ENCODE results near the gene RNF19B.

Gene RNF19B

DNA sequence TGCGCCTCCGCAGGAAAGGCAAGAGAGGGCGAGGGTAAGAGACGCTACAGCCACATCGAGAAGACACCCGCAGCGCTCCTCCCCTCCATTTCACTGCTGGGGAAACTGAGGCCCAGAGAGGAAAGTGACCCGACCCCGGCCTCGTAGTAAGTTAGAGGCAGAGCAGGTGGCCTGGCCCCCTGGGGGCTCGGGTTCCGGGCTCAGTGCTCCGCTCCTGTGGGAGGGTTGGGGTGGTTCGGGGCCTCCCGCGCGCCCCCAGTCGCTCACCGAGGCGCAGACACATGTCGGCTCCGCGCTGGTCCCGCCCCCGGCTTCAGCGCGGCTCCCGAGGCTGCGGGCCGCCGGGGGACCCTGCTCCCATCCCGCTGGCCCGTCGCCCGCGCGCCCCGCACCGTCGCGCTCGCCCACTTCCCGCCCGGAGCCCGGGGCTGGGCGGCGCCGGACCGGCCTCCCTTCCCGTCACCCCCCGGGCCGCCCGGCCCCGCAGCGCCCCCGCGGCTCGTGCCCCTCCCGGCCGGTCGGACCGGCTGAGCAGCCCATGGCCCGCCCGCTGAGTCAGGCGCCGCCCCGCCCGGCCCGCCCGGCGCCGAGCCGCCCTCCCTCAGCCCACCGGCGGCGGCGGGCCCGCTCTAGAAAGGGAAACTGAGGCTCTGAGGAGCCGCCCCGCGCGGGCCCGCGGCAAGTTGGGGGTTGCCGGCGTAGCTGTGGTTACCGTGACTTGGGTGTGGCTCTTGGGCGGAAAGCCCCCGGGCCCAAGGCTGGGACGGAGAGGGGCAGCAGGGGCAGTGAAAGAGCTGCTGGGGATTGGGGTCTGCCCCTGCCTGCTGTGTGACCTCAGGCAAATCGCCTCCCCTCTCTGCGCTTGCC lies 63.4 kb downstream of the RNF19B start, which contains the start of gene TMEM54:
Gene TMEM54, minus strand, starts transcription at position 434 of the 867 bp plus-strand sequence. Its CDS starts 151 bp downstream, at position 283.
- DNase-seq (ENCODE audit: low spot score) = no peak

DNA sequence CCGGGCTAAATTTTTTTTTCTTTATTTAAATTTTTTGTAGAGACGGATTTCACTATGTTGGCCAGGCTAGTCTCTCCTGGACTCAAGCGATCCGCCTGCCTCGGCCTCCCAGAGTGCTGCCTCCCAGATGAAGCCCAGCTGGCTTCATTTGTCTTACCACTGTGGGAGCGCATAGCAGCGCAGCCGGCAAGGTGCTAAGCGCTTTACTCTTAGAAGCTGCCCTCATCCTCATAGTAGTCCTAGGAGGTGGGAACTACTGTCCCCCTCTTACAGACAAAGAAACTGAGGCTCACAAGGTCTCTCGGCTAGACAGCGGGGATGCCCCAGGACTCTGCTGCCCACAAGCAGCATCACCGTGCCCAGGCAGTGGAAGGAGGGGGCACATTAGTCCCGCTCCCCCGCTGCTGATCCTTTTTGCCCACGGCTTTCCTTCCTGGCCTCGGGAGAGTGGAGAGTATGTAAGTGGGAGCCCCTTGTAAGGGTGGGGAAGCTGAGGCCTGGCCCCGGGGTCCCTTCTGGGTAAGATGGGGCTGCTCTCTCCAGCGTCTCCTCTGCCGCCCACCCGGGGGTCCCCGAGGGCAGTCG lies 64.1 kb downstream of the RNF19B start:
- no peak for DNase-seq (ENCODE audit: low spot score)

DNA sequence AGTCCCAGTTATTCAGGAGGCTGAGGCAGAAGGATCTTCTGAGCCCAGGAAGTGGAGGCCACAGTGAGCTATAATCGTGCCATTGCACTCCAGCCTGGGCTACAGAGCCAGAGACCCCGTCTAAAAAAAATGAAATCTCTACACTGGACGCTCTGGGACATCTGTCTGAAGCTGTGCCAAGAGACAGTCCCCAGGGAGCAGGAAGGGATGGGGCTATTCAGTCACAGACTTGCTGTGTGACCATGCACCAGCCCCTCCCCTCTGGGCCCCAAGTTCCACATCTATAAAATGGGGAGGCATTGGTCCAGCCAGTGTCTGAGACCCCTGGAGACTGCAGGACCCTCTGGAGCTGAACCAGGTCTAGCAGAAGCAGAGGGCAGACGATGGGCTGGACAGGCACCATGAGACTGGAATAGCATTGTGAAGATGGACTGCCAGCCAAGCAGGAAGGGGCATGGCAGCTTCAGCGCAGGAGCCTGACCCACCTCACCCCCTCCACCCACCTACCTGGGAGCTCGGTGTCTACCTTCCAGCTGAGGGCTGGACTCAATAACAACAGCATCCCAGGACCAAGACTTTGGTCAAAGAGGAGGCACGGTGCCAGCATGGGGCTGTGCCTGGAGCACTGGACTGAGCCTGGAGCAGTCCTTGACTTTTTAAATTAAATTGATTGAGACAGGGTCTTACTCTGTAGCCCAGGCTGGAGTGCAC lies 64.9 kb downstream of the RNF19B start:
- no peak for DNase-seq (ENCODE audit: low spot score)

DNA sequence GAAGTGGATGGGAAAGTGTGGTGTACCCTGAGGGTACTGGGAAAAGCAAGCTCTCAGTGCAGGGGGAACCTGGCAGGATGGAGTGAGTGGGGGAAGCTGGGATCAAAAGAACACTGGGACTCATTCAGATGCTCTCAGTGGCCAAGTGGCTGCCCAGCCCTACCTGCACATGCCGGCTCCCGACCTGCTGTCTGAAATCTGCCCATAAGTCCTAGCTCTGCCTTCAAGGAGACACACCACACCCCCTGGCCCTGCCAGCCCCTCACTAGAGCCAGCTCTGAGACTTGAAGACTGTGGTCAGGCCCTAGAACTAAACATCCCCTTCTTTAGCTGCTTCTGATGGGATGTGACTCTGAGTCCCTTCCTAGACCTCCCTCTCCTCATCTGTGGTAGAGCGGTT lies 65.7 kb downstream of the RNF19B start:
- no peak for DNase-seq (ENCODE audit: low spot score)

DNA sequence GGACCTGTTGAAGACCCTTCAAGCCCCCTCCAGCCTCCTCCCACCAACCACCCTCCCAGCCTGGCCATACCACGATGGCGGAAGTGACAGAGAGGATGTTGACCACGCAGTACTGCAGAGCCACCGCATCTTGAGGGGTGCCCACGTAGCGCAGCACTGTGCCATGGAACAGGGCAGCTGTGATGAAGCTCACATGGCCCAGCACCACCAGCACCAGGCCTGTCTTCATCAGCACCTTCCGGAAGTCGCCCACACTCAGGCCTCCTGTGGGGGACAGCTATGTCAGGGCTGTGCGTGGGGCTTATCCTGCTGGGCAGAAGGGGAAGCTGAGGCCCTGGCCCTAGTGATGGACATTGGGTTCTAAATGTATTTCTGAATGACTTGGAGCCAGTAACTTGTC lies 66.6 kb downstream of the RNF19B start:
- DNase-seq (ENCODE audit: low spot score) = no peak

DNA sequence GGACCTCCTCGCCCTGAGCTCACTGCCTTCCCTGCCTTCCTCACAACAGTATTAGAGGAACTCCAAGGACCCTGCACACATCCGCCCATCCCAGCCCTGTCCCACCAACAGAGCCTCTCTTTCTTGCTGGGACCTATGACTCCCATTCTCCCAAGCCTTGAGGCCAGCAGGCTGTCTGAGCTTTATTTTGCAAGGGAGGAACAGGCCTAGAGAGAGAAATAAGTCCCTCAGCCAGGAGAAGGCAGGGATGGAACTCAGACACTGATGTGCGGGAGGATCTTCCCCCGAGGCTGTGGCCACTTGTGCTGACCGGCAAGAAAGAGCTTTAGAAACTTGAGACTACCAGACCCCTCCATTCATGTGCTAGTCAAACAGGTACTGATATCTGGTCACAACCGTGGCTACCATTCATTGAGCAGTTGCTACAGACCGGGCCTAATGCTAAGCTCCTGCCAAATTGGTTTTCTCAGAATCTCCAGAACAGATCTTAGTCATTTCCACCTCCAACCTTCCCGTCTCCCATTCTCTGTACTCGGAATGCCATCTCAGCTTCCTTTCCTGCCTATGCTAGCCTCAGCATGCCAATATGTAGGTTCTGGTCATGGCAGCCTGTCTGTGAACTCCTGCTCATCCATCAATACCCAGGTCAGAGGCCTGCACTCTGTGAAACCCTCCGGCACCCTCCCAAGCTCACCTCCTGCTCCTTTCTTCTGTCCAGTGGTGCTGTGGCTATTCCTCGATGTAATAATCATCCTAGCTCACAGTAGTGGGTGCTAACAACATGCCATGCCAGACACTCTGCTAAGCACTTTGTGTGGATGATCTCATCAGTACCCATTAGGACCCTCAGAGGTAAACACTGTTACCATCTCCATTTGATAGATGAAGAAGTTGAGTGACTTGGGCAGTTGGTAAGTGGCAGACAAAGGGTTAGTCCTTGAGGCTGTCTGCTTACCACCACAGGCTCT lies 67.2 kb downstream of the RNF19B start:
- DNase-seq (ENCODE audit: low spot score) = no peak

DNA sequence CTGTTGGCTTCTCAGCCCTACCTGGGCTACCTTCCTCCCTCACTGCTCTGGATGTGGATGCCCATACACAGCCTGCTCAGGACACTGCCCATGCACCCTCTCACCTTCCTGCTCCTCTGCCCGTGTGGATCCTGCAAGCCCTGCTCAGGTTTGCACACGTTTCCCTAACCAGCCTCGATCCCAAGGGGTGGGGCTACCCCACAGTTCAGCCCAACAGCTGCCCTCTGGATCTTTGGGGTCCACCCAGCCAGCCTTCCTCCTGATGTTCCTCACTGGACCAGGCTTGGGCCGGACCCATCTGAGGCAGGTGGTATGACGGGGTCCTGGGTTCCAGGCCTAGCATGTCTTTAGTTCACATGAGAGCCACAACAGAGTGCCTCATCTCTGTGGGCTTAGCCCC lies 68.2 kb downstream of the RNF19B start:
- no peak for DNase-seq (ENCODE audit: low spot score)

DNA sequence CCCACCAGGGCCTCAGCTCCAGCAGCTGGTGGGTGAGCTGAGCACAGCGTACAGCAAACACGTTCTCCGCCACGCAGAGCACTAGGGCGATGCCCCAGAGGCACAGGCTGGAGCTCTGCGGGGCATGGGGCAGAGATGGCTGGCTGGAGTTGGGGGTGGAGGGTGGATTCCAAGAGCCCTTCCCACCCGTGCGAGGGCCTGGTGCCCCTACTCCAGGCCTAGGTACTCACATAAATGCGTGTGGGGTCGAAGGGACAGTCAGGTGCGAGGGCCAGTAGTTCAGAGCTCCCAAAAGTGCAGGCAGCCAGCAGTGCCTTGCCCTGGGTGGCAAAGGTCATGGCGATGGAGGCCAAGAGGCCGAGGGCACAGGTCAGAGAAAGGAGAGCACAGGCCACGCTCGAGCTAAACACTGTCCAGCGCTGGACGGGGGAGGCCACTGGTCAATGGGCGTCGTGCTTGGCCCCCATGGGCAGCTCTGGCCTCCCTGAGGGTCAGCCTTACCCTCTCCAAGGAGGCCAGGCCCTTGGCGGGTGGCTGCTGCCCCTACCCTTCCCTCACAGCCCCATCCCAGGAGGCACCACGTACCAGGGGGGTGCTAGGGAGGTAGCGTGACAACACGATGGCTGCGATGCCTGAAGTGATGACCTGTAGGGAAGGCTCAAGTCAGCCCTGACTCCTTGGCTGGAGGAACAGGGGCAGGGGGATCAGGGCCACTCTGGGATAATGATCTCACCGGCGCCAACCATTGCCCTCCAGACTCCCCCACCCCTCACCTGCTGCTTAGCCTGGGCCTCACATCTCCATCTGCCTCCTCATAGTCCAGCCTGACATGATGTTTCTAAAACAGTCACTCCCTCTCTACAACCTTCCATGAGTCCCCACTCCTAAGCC lies 69.0 kb downstream of the RNF19B start:
- no peak for DNase-seq (ENCODE audit: low spot score)

DNA sequence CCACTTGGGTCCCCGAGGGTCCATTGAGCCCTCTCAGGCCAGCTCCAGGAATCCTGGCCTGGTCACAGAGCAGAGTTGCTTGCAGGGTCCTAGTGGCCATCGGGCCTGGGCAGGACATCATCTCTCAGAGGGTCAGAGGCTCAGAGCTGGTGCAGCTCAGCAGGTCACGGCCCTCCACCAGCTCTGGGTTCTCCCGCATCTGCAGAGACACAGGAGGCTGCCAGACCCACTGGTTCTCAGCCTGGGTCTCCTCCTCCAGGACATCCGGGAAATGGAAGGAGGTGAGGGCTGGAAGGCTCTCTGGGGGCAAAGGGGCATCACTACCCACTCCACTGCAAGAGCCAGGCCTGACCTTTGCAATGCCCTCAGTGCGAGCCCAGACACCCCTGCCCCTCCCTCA lies 69.9 kb downstream of the RNF19B start:
- DNase-seq (ENCODE audit: low spot score) = no peak

DNA sequence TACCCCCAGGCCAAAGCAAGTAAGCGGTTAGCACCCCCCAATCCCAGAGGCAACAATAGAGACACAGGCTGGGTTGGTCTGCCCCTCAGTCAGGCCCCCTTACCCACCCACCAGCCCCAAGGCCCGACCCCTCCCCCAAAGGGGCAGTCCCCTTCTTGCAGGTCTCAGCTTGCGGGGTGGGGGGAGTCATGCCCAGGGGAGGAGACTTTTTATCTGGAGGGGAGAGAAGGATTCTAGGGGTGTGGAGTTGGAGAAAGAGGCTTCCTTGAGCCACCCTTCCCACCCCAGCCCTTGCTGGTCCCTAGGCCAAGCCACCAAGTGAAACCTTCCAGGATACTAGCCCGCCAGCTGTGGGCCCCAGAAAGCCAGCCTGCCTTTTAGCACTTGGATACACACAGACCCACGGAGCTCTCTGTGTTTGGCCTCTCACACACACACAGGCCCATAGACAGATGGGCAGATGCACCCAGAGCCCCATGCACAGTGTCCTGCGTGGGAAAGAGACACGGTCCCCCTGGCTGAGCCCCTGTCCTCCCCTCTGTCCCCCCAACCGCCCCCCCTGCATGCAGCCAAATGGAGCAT lies 70.5 kb downstream of the RNF19B start:
- DNase-seq (ENCODE audit: low spot score) = no peak

DNA sequence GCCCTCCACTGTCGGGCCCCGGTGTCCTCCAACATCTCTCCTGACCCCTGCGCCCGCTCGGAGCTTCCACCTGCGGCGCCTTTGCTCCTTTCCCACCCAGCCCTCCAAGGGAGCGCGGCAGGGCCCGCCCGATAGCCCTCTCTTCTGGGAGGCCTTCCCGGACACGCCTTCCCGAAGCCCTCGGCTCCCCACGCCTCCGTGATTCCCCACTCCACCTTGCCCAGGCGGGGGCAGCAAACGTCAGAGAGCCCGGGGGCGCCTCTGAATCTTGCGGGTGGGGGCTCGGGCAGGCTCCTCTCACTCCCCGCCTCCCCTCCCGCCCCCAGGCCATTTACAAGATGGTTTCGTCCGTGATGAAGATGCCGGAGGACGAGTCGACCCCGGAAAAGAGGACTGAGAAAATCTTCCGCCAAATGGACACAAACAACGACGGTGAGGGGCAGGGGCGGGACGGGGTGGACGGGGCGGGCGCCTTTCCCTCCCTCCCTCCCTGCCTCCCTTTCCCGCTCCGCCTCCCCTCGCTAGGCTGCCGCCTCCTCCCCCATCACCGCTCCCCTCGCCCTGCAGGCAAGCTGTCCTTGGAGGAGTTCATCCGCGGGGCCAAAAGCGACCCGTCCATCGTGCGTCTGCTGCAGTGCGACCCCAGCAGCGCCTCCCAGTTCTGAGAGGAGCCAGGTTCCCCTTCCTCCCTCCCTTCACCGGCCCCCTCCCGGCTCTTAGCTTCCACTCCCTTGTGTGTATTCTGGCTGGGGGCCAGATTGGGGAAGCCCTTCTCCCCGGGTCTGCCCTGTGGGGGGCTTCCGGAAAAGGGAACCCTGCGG lies 71.2 kb downstream of the RNF19B start:
- peak; percentile 86 for DNase-seq (ENCODE audit: low spot score)

DNA sequence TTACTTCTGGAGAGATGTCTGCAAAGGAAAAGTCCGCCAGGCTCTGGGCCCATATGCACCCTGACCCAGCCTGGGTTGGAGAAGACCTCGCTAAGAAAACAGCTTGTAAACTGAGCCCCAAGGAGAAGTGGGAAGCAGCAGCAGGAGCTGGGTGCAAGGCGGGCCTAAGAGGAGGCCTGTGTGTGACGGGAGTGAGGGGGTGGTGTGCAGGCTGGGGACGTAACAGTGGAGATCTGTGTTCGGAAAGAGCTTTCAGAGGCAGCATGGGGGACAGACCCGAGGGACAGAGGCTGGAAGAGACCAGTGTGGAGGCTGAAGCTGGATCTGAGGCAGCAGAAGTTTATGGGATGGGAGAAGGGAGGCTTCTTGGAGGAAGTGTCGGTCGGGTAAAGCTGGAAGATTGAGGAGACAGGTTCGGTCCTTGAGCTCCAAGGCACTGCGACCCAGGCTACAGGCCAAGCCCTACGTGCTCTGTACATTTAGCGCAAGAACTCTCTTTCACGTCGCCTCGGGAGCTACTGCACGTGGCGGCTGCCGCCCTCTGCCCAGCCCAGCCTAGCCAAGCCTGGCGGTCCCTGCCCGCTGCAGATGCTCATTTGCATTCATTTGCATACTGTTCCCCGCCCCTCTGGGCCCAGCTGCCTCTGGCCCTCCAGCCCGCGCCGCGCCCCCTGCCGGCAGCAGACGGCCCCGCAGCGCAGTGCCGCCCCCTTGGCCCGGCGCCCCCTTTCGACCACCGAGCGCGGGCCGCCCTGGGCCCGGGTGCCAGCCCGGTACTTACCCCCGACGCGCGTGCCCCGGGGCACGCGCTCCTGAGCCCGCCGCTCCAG lies 72.0 kb downstream of the RNF19B start:
- peak; percentile 86 for DNase-seq (ENCODE audit: low spot score)

DNA sequence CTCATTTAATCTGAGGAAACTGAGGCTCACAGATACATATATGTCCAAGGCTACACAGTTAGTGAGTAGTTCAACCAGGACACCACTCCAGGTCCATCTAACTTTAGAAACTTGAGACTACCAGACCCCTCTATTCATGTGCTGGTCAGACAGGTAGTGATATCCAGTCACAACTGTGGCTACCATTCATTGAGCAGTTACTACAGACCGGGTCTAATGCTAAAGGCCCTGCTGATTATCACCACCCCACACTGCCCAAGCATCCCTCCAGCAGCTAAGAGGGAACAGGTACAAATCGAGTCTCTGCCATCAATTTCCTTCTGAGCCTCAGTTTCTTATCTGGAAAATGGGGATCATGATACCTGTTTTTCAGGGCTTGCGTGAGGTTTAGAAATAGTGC lies 73.0 kb downstream of the RNF19B start:
- no peak for DNase-seq (ENCODE audit: low spot score)

DNA sequence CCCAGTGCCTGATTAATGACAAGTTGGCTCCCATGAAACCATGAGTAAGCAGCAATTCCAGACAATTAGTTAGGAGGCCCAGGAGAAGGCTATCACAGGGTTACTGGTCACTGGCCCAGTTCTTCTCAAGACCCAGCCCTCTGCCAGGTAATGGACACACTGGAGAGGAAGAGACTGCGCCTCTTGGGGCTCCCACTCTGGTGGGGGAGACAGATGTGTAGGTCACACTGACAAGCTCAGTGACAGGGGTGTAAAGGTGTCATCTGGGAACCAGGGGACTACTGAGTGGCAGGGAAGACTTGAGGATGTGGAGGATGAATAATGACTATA lies 73.4 kb downstream of the RNF19B start:
- DNase-seq (ENCODE audit: low spot score) = no peak

DNA sequence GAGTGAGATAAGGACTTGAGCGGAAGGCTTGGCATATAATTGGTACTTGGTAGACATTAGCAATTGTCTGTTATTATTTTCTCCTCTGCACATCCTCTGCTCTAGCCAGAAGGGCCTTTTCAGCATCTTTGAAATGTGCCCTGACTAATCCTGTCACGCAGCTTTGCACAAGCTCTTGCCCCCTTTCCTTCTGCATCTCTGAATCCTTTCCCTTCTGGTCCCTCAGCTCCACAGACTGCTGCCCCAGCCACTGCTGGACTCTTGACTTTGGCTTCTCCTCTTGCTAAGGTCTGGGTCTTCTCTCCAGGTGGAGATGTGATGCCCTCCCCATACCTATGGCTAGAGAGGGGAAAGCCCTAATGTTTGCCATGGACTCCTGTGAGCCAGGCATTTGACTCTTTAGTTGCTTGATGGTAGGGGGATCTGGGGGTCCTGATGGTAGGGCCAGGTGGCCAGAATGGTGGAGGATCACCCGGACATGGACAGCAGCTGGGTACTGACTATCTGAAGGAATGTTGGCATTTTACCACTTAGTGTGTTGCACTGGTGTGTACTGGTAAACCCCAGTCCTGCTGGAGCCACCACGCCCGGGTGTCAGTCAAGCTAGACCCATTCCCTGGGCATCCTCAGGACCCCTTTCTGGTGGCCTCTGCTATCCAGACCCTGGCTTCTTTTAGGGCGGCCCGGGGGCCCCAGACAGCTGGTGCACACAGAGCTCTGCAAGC lies 73.9 kb downstream of the RNF19B start:
- DNase-seq (ENCODE audit: low spot score) = no peak

DNA sequence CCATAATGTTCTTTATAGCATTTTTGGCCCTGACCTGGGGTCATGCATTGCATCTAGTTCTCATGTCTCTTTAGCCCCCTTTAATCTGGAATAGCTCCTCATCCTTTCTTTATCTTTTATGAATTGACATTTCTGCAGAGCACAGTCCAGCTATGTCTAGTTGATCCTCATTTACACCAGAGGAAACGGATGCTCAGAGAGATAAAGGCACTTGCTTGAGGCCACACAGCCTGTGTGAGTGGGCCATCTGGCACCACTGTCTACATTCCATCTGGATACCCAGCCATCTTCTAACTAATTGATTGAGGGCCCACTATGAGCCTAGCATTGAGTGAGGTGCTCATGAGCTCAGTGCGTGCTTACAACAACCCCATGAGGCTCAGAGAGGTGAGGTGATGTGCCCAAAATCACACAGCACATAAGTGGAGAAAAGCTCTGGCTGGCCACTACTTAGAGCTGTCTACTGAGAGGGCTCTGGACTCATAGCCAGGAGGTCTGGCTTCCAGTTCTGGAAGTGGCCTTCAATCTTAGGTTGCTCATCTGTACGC lies 74.8 kb downstream of the RNF19B start:
- DNase-seq (ENCODE audit: low spot score) = no peak

DNA sequence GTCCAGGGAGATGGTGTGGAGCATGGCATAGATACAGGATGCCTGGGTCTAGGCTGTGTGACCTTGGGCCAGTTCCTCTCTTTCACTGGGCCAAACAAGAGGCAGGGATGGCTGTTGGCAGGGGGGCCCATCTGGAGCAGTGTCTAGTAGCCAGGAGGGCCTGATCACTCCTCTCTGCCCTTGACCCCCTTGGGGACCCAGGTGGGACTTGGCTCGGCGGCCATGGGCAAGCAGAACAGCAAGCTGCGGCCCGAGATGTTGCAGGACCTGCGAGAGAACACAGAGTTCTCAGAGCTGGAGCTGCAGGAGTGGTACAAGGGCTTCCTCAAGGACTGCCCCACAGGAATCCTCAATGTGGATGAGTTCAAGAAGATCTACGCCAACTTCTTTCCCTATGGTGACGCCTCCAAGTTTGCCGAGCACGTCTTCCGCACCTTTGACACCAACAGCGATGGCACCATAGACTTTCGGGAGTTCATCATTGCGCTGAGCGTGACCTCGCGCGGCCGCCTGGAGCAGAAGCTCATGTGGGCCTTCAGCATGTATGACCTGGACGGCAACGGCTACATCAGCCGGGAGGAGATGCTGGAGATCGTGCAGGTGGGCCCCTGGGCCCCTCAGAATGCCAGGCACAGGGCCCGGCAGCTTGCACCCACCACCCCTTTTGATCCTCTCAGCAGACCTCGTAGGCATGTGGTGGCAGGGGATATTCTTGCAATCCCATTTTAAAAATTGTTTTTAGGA lies 75.8 kb downstream of the RNF19B start:
- no peak for DNase-seq (ENCODE audit: low spot score)
